Occipital lobe (tissue), 2 donors: ENCODE data around the gene DDX43. TPM values are rescaled to one million over a fixed set of nuclear protein-coding genes. Genes with fewer than 3 reads are reported as not detected.

ENCODE experiments used
- small RNA-seq: library from RNA; depleted of rRNA; stranded (forward); fragments of <200 nt; gene quantifications from one replicate; pipeline ENCODE3, GENCODE V24; 2014
- total RNA-seq: library from RNA; depleted of rRNA; stranded (reverse); fragments of >200 nt; gene quantifications from one replicate; pipeline ENCODE4 v1.2.3, GENCODE V29; 2014

The DDX43 gene
- total RNA-seq, 1 donor from 2014 or later = 0.31 TPM

Small RNAs within 50 kb of the gene (small RNA-seq; reads per million reads assigned to genes)
- gene RNU6-975P = not detected
- gene RPL39P3 = 0.84 reads per million, percentile 69 among the genes with 10 or more reads in this experiment

Other genes with a start within 250 kb of the DDX43 start
- 0.78 TPM for gene KHDC1L, start 169.3 kb upstream of the DDX43 start, total RNA-seq
- gene KHDC1, start 131.6 kb upstream of the DDX43 start, total RNA-seq = 4.1 TPM
- not detected for gene DPPA5, start 40.6 kb upstream of the DDX43 start, total RNA-seq
- not detected for gene KHDC3L, start 32.2 kb upstream of the DDX43 start, total RNA-seq
- not detected for gene OOEP, start 24.9 kb upstream of the DDX43 start, total RNA-seq
- 1.2 TPM for gene CGAS, start 57.5 kb downstream of the DDX43 start, total RNA-seq
- 17.3 TPM for gene MTO1, start 66.9 kb downstream of the DDX43 start, total RNA-seq
- gene EEF1A1, start 126.2 kb downstream of the DDX43 start, total RNA-seq = 15,287 TPM